IMR-90 (cell line): ENCODE results near the gene C16orf96. TPM values are rescaled to one million over a fixed set of nuclear protein-coding genes. Genes with fewer than 3 reads are reported as not detected.

ENCODE experiments used
- ATAC-seq: fragments of 200-7000 bp; cut with Tn5 transposase; 2 replicates; pipeline ENCODE4 v1.9.1; 2020; ENCODE audit warnings: low read depth, mild to moderate bottlenecking, moderate library complexity
- BruUV-seq: library from RNA; stranded (reverse); fragments of 400-500 nt; replicated peaks from 2 replicates; lab custom pipeline; 2021; lab: Mats Ljungman, UMichigan
- CTCF ChIA-PET: fragments of 300-600 bp; formaldehyde crosslinking; extraction: SDS; loops from one replicate; lab custom pipeline; 2021; ENCODE audit warnings: antibody characterized with exemption; lab: Yijun Ruan, JAX
- POLR2A ChIA-PET: fragments of 300-600 bp; sonication (Branson Sonifier 250); formaldehyde crosslinking; loops from one replicate; lab custom pipeline; 2022; ENCODE audit warnings: antibody characterized with exemption; ENCODE audit not compliant: unreplicated experiment; lab: Charles Lee
- DNase-seq: peaks from one replicate; pipeline ENCODE4 v3.0.0; 2013
- H2AFZ ChIP-seq: replicated peaks from 2 replicates; pipeline ENCODE3; 2013; ENCODE audit warnings: low read length, mild to moderate bottlenecking; ENCODE audit not compliant: poor library complexity
- H2AK5ac ChIP-seq: 2 replicates; pipeline ENCODE4 v1.6.1; 2013; ENCODE audit warnings: low read depth, low read length, inconsistent platforms
- H2AK9ac ChIP-seq: replicated peaks from 2 replicates; pipeline ENCODE3; 2013; ENCODE audit warnings: mild to moderate bottlenecking, low read depth, low read length, moderate library complexity; ENCODE audit not compliant: poor library complexity
- H2BK120ac ChIP-seq: 2 replicates; pipeline ENCODE4 v1.6.1; 2013; ENCODE audit warnings: low read depth, low read length, inconsistent platforms
- H2BK15ac ChIP-seq: 3 replicates; pipeline ENCODE4 v1.6.1; 2013; ENCODE audit warnings: low read depth, low read length, inconsistent platforms
- H2BK20ac ChIP-seq: 2 replicates; pipeline ENCODE4 v1.6.1; 2013; ENCODE audit warnings: low read depth, mild to moderate bottlenecking, inconsistent platforms, low read length, moderate library complexity
- H2BK5ac ChIP-seq: 2 replicates; pipeline ENCODE4 v1.6.1; 2013; ENCODE audit warnings: mild to moderate bottlenecking, low read depth, low read length, inconsistent platforms; ENCODE audit not compliant: poor library complexity, severe bottlenecking
- H3K14ac ChIP-seq: replicated peaks from 2 replicates; pipeline ENCODE4 v1.6.1; 2013; ENCODE audit warnings: low read depth, low read length, inconsistent platforms
- H3K18ac ChIP-seq: 2 replicates; pipeline ENCODE4 v1.6.1; 2013; ENCODE audit warnings: low read depth, low read length, control low read depth
- H3K23ac ChIP-seq: 2 replicates; pipeline ENCODE4 v1.6.1; 2013; ENCODE audit warnings: low read depth, low read length, inconsistent platforms
- H3K27ac ChIP-seq: 2 replicates; pipeline ENCODE4 v1.5.1; 2013; ENCODE audit warnings: mild to moderate bottlenecking, control low read depth, low read length; ENCODE audit not compliant: insufficient read depth
- H3K27me3 ChIP-seq: 2 replicates; pipeline ENCODE4 v1.6.1; 2013; ENCODE audit warnings: low read length; ENCODE audit not compliant: control insufficient read depth, insufficient read depth
- H3K36me3 ChIP-seq: 2 replicates; pipeline ENCODE4 v1.6.1; 2013; ENCODE audit warnings: low read length, mixed read lengths; ENCODE audit not compliant: control insufficient read depth, insufficient read depth
- H3K4ac ChIP-seq: 2 replicates; pipeline ENCODE4 v1.6.1; 2013; ENCODE audit warnings: low read depth, low read length, inconsistent platforms
- H3K4me1 ChIP-seq: 2 replicates; pipeline ENCODE4 v1.6.1; 2013; ENCODE audit warnings: low read length, mixed read lengths; ENCODE audit not compliant: control insufficient read depth, insufficient read depth
- H3K4me2 ChIP-seq: 2 replicates; pipeline ENCODE4 v1.6.1; 2013; ENCODE audit warnings: low read depth, mild to moderate bottlenecking, control low read depth, low read length, moderate library complexity
- H3K4me3 ChIP-seq: 2 replicates; pipeline ENCODE4 v1.5.1; 2013; ENCODE audit warnings: low read depth, mild to moderate bottlenecking, control low read depth, low read length, moderate library complexity; ENCODE audit not compliant: insufficient read depth
- H3K56ac ChIP-seq: 2 replicates; pipeline ENCODE4 v1.6.1; 2013; ENCODE audit warnings: low read length, inconsistent platforms; ENCODE audit not compliant: insufficient read depth; ENCODE audit errors: extremely low read depth
- H3K79me1 ChIP-seq, 2 experiments: 2 replicates each; pipeline ENCODE4 v1.6.1; 2013; ENCODE audit warnings: low read length in 2 of 2, inconsistent platforms in 1 of 2, low read depth in 1 of 2
- H3K9ac ChIP-seq: 2 replicates; pipeline ENCODE4 v1.6.1; 2013; ENCODE audit warnings: low read depth, low read length, control low read depth
- H3K9me1 ChIP-seq: 2 replicates; pipeline ENCODE4 v1.6.1; 2013; ENCODE audit warnings: low read length, inconsistent platforms; ENCODE audit not compliant: insufficient read depth
- H3K9me3 ChIP-seq: 2 replicates; pipeline ENCODE4 v1.6.1; 2013; ENCODE audit warnings: low read length; ENCODE audit not compliant: control insufficient read depth, insufficient read depth
- H4K20me1 ChIP-seq: 2 replicates; pipeline ENCODE4 v1.6.1; 2013; ENCODE audit warnings: low read length, inconsistent platforms; ENCODE audit not compliant: insufficient read depth
- H4K5ac ChIP-seq: 2 replicates; pipeline ENCODE4 v1.6.1; 2013; ENCODE audit warnings: mild to moderate bottlenecking, low read depth, low read length, control low read depth
- H4K8ac ChIP-seq, 2 experiments: 2 replicates each; pipeline ENCODE4 v1.6.1; 2013; ENCODE audit warnings: low read depth in 2 of 2, low read length in 2 of 2, control low read depth in 1 of 2, inconsistent platforms in 1 of 2
- H4K91ac ChIP-seq: 2 replicates; pipeline ENCODE4 v1.6.1; 2013; ENCODE audit warnings: low read depth, low read length, inconsistent platforms; ENCODE audit not compliant: insufficient read depth
- BHLHE40 ChIP-seq: fragments of 150-350 bp; IDR thresholded peaks from 2 replicates; pipeline ENCODE4 v1.6.1; 2016; ENCODE audit warnings: mild to moderate bottlenecking, low read depth, low read length
- CEBPB ChIP-seq: IDR thresholded peaks from 2 replicates; pipeline ENCODE4 v1.6.1; 2012; ENCODE audit warnings: low read depth, low read length, improper control_type of control experiment
- CHD1 ChIP-seq: IDR thresholded peaks from 2 replicates; pipeline ENCODE4 v1.6.1; 2012; ENCODE audit warnings: low read depth, low read length, improper control_type of control experiment
- FOS ChIP-seq: fragments of 150-350 bp; IDR thresholded peaks from 2 replicates; pipeline ENCODE4 v1.6.1; 2016; ENCODE audit warnings: low read depth, low read length
- MAFK ChIP-seq: IDR thresholded peaks from 2 replicates; pipeline ENCODE4 v1.6.1; 2012; ENCODE audit warnings: low read depth, low read length, improper control_type of control experiment
- MAZ ChIP-seq: IDR thresholded peaks from 2 replicates; pipeline ENCODE4 v1.6.1; 2012; ENCODE audit warnings: low read depth, mild to moderate bottlenecking, low read length, improper control_type of control experiment, moderate library complexity, borderline replicate concordance
- MXI1 ChIP-seq: IDR thresholded peaks from 2 replicates; pipeline ENCODE4 v1.6.1; 2012; ENCODE audit warnings: low read depth, mild to moderate bottlenecking, low read length, moderate library complexity, borderline replicate concordance
- NFE2L2 ChIP-seq: fragments of 150-350 bp; IDR thresholded peaks from 2 replicates; pipeline ENCODE4 v1.6.1; 2016; ENCODE audit warnings: low read depth, mild to moderate bottlenecking, low read length
- POLR2A ChIP-seq: IDR thresholded peaks from 2 replicates; pipeline ENCODE4 v1.6.1; 2012; ENCODE audit warnings: mild to moderate bottlenecking, low read depth, low read length
- RAD21 ChIP-seq: IDR thresholded peaks from 2 replicates; pipeline ENCODE4 v1.6.1; 2012; ENCODE audit warnings: low read length, improper control_type of control experiment
- RCOR1 ChIP-seq: IDR thresholded peaks from 2 replicates; pipeline ENCODE4 v1.6.1; 2012; ENCODE audit warnings: mild to moderate bottlenecking, low read length, improper control_type of control experiment; ENCODE audit not compliant: insufficient replicate concordance
- RFX5 ChIP-seq: IDR thresholded peaks from 2 replicates; pipeline ENCODE4 v1.8.0; 2012; ENCODE audit warnings: low read depth, mild to moderate bottlenecking, low read length, moderate library complexity
- SMC3 ChIP-seq: fragments of 150-350 bp; IDR thresholded peaks from 2 replicates; pipeline ENCODE4 v1.6.1; 2016; ENCODE audit warnings: low read depth, mild to moderate bottlenecking, antibody characterized with exemption, low read length, moderate library complexity
- WGBS, 2 experiments: methylation state at CpG; one replicate each; pipeline versions ENCODE4 v1.1.5 to v1.1.7; 2013; ENCODE audit warnings: missing lambda C conversion rate in 2 of 2; ENCODE audit not compliant: insufficient read length in 1 of 2; ENCODE audit errors: extremely low coverage in 2 of 2; 5-methylcytosine and 5-hydroxymethylcytosine counted together
- dilution Hi-C: fragments of 300-500 bp; cut with HindIII; formaldehyde crosslinking; loops from one replicate; pipeline ENCODE4 v1.14.3; 2018; ENCODE audit warnings: low sequenced_read_pairs; ENCODE audit not compliant: unreplicated experiment
- in situ Hi-C: fragments of 300-500 bp; cut with MboI; formaldehyde crosslinking; loops from 3 replicates; pipeline ENCODE4 v1.14.3; 2019; ENCODE audit warnings: low sequenced_read_pairs, inconsistent platforms, mixed read lengths
- intact Hi-C: fragments of 100-400 bp; cut with micrococcal nuclease; formaldehyde crosslinking; loops from 2 replicates; pipeline ENCODE4 v1.10.0; 2022
- polyA plus RNA-seq, 3 experiments: library from polyadenylated mRNA; depleted of rRNA; stranded (reverse); fragments of >200 nt; gene quantifications; 2 replicates each; pipeline ENCODE4 v1.2.3, GENCODE V29; 2012; ENCODE audit warnings: low replicate concordance in 1 of 3
- total RNA-seq: library from RNA; depleted of rRNA; stranded (reverse); fragments of >200 nt; gene quantifications from 2 replicates; pipeline ENCODE4 v1.2.3, GENCODE V29; 2012
- TF ChIP-seq, protein P1 (sequence below): fragments of 150-350 bp; IDR thresholded peaks from 2 replicates; pipeline ENCODE4 v1.6.1; 2016; ENCODE audit warnings: low read depth, mild to moderate bottlenecking, low read length, moderate library complexity, borderline replicate concordance
- TF ChIP-seq, protein P2 (sequence below): fragments of 150-350 bp; IDR thresholded peaks from 2 replicates; pipeline ENCODE4 v1.6.1; 2017; ENCODE audit warnings: mild to moderate bottlenecking, antibody characterized with exemption, low read length, low read depth
- TF ChIP-seq, protein P3 (sequence below): conservative IDR thresholded peaks from 2 replicates; pipeline ENCODE4 v1.5.1; 2012; ENCODE audit warnings: mild to moderate bottlenecking, low read depth, low read length, improper control_type of control experiment

The C16orf96 gene
- total and polyA plus RNA-seq, 2 of the 4 experiments (the other 2 are of a cell fraction): not detected

DNA sequence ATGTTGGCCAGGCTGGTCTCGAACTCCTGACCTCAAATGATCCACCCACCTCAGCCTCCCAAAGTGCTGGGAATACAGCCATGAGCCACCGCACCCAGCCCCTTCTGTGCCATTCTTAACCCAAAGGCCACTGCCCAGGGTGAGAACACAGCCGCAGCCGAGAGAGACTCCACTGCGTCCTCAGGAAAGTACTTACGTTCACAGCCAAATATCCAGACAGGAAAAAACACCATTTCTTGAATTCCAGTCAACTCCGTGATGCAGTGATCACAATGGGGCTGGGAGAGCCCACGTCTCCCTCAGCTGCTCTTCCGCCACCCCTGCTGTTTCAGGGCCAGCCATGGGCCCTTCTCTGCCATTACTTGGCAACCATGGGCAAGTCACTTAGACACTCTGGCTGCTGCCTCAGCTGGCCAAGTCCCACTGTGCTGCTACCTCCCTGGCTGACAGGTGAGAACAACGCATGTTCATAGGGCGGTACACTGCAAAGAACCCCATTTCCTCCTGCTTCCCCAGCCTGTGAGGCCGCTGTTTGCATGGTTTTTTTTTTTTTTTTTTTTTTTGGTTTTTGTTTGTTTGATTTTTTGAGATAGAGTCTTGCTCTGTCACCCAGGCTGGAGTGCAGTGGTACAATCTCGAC, 21.9 kb upstream of the C16orf96 start:
- peaks cover 4 to 43% of the 10 kb centered on the region in 2 experiments; a peak in 3 of 4 replicates for H3K79me1 ChIP-seq
- no peak overlapping the region for H4K91ac ChIP-seq
- H3K56ac ChIP-seq: no peak overlapping the region
- 94% methylated on average over 7 of the region's 13 CpGs; no CpG with 5 or more reads in 1 of the 2 experiments for WGBS, 2 experiments
- no peak overlapping the region for H3K18ac ChIP-seq
- H3K27me3 ChIP-seq: no peaks in the 10 kb centered on the region; the same call in 1 of the 2 replicates
- DNase-seq (no peak), ATAC-seq (no peak)
- dilution Hi-C loops: no loop called here
- POLR2A ChIA-PET: no interaction called here
- H3K4me1 ChIP-seq: peaks cover 11% of the 10 kb centered on the region
- H4K20me1 ChIP-seq: peaks cover 6% of the 10 kb centered on the region; the same call in 1 of the 2 replicates
- peaks cover 10% of the 10 kb centered on the region for H3K9me1 ChIP-seq
- no peak overlapping the region for H4K8ac ChIP-seq
- no peak for TF ChIP-seq SMC3
- no peak for TF ChIP-seq NFE2L2
- no peak for TF ChIP-seq CHD1
- TF ChIP-seq, protein P1, sequence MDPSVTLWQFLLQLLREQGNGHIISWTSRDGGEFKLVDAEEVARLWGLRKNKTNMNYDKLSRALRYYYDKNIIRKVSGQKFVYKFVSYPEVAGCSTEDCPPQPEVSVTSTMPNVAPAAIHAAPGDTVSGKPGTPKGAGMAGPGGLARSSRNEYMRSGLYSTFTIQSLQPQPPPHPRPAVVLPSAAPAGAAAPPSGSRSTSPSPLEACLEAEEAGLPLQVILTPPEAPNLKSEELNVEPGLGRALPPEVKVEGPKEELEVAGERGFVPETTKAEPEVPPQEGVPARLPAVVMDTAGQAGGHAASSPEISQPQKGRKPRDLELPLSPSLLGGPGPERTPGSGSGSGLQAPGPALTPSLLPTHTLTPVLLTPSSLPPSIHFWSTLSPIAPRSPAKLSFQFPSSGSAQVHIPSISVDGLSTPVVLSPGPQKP: no peak
- no peak for TF ChIP-seq FOS
- no peak for TF ChIP-seq BHLHE40
- no peak for TF ChIP-seq MAFK
- TF ChIP-seq RCOR1: no peak
- no peak for TF ChIP-seq RAD21
- no peak for TF ChIP-seq CEBPB
- TF ChIP-seq, protein P2, sequence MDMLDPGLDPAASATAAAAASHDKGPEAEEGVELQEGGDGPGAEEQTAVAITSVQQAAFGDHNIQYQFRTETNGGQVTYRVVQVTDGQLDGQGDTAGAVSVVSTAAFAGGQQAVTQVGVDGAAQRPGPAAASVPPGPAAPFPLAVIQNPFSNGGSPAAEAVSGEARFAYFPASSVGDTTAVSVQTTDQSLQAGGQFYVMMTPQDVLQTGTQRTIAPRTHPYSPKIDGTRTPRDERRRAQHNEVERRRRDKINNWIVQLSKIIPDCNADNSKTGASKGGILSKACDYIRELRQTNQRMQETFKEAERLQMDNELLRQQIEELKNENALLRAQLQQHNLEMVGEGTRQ: no peak
- no peak for TF ChIP-seq RFX5
- no peak for TF ChIP-seq MXI1
- TF ChIP-seq MAZ: no peak
- TF ChIP-seq POLR2A: no peak
- TF ChIP-seq, protein P3, sequence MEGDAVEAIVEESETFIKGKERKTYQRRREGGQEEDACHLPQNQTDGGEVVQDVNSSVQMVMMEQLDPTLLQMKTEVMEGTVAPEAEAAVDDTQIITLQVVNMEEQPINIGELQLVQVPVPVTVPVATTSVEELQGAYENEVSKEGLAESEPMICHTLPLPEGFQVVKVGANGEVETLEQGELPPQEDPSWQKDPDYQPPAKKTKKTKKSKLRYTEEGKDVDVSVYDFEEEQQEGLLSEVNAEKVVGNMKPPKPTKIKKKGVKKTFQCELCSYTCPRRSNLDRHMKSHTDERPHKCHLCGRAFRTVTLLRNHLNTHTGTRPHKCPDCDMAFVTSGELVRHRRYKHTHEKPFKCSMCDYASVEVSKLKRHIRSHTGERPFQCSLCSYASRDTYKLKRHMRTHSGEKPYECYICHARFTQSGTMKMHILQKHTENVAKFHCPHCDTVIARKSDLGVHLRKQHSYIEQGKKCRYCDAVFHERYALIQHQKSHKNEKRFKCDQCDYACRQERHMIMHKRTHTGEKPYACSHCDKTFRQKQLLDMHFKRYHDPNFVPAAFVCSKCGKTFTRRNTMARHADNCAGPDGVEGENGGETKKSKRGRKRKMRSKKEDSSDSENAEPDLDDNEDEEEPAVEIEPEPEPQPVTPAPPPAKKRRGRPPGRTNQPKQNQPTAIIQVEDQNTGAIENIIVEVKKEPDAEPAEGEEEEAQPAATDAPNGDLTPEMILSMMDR: no peak
- CTCF ChIA-PET: no interaction called here
- no peak overlapping the region for H2BK120ac ChIP-seq
- in situ Hi-C loops: no loop called here
- no peak overlapping the region for H3K9ac ChIP-seq
- H2AK9ac ChIP-seq: no peak overlapping the region
- no peak overlapping the region for H3K4me2 ChIP-seq
- no peak overlapping the region for H3K14ac ChIP-seq
- no peak overlapping the region for H3K4ac ChIP-seq
- BruUV-seq: no TSS peak
- no peak overlapping the region for H3K27ac ChIP-seq
- H3K9me3 ChIP-seq: peaks cover 2% of the 10 kb centered on the region; the same call in 1 of the 2 replicates
- intact Hi-C loops: no loop called here
- H3K4me3 ChIP-seq: no peak overlapping the region
- H4K5ac ChIP-seq: no peak overlapping the region
- no peak overlapping the region for H2BK20ac ChIP-seq
- no peak overlapping the region for H3K23ac ChIP-seq
- no peak overlapping the region for H2AK5ac ChIP-seq
- H2AFZ ChIP-seq: no peak overlapping the region
- H2BK5ac ChIP-seq: no peak overlapping the region
- H3K36me3 ChIP-seq: no peaks in the 10 kb centered on the region; the same call in 1 of the 2 replicates
- H2BK15ac ChIP-seq: no peak overlapping the region
